ENCODE results near the gene ATG101. TPM values are rescaled to one million over a fixed set of nuclear protein-coding genes. Genes with fewer than 3 reads are reported as not detected.

The ATG101 gene
- total and polyA plus RNA-seq, 2 of the 13 experiments (the other 11 are each of a cell fraction or from before 2014, with no cell fraction given): 58.2 to 67.7 TPM

- no peak for TF ChIP-seq AFF4 (CRISPR knock-in tag; IDR thresholded peaks at IDR 0.05)
- TF ChIP-seq ZBTB44 (CRISPR knock-in tag; IDR thresholded peaks at IDR 0.05): no peak
- TF ChIP-seq ZGPAT (CRISPR knock-in tag; IDR thresholded peaks at IDR 0.05): peak; percentile 81; the same call in 1 of the 2 replicates
- TF ChIP-seq TBL1XR1 (IDR thresholded peaks at IDR 0.05; ENCODE audit: borderline replicate concordance, low read length, partially characterized antibody): peak; percentile 69
- TF ChIP-seq PHF8 (CRISPR knock-in tag; IDR thresholded peaks at IDR 0.05): peak; percentile 72
- peak; percentile 74 for TF ChIP-seq SAP130 (CRISPR knock-in tag; IDR thresholded peaks at IDR 0.05; ENCODE audit: low read depth)
- peak; percentile 89 to 93 for TF ChIP-seq POLR2A (IDR thresholded peaks at IDR 0.05; ENCODE audit: insufficient read depth in 1 of 2, low read depth in 2 of 2, low read length in 2 of 2)
- TF ChIP-seq NR1H2 (CRISPR knock-in tag; IDR thresholded peaks at IDR 0.05; ENCODE audit: borderline replicate concordance, low read depth): no peak
- no peak for TF ChIP-seq ZNF672 (CRISPR knock-in tag; IDR thresholded peaks at IDR 0.05)
- TF ChIP-seq YY1 (IDR thresholded peaks at IDR 0.05; ENCODE audit: insufficient read depth, insufficient replicate concordance, low read depth, low read length): no peak
- TF ChIP-seq POGZ (CRISPR knock-in tag; IDR thresholded peaks at IDR 0.05): peak; percentile 70; the same call in 1 of the 2 replicates
- no peak; the same call in 1 of the 2 replicates for TF ChIP-seq ZNF547 (CRISPR knock-in tag; IDR thresholded peaks at IDR 0.05)
- no peak for TF ChIP-seq ZIK1 (CRISPR knock-in tag; IDR thresholded peaks at IDR 0.05; ENCODE audit: borderline replicate concordance, low read depth)
- 0 out of 2 replicates have a peak, but pooled peaks have one; percentile 46 for TF ChIP-seq ZZZ3 (CRISPR knock-in tag; IDR thresholded peaks at IDR 0.05; ENCODE audit: borderline replicate concordance)
- TF ChIP-seq KDM6A (CRISPR knock-in tag; IDR thresholded peaks at IDR 0.05; ENCODE audit: low read depth): no peak
- TF ChIP-seq ASH2L (IDR thresholded peaks at IDR 0.05; ENCODE audit: insufficient read length, low read depth, low read length): peak; percentile 46
- TF ChIP-seq IRF9 (CRISPR knock-in tag; IDR thresholded peaks at IDR 0.05; ENCODE audit: borderline replicate concordance): no peak
- TF ChIP-seq ZNF362 (CRISPR knock-in tag; IDR thresholded peaks at IDR 0.05; ENCODE audit: borderline replicate concordance): 0 out of 2 replicates have a peak, but pooled peaks have one; percentile 39
- TF ChIP-seq ZFP62 (CRISPR knock-in tag; IDR thresholded peaks at IDR 0.05): no peak
- TF ChIP-seq ZNF678 (CRISPR knock-in tag; IDR thresholded peaks at IDR 0.05): no peak
These were observed 18.8 kb upstream of the ATG101 start, which contains the start of gene NR4A1 (continued) for GRCh38 chr12:52050758-52051541.

Measured in HepG2 (cell line).